ENCODE data around the gene MED27. TPM values are rescaled to one million over a fixed set of nuclear protein-coding genes. Genes with fewer than 3 reads are reported as not detected.

The MED27 gene
- total and polyA plus RNA-seq, 2 of the 8 experiments (the other 6 are each of a cell fraction or from before 2014, with no cell fraction given) = 29.9 to 56.5 TPM

GRCh38 chr9:132027752-132028663, 51.7 kb downstream of the MED27 start:
- Histone ChIP-seq H3K79me2 (ENCODE audit: control insufficient read depth in 1 of 2, insufficient read depth in 2 of 2, low read length in 2 of 2) (peaks cover 0 to 42% of the 10 kb centered on the region in 2 experiments; a peak in 2 of 4 replicates), H2BK5ac (ENCODE audit: low read depth, low read length) (no peak overlapping the region), H4K5ac (ENCODE audit: insufficient read length, low read depth, low read length) (no peak overlapping the region), H3K18ac (ENCODE audit: extremely low read depth, low read length) (no peak overlapping the region; the same call in 1 of the 2 replicates), H2BK12ac (ENCODE audit: low read depth, low read length) (no peak overlapping the region), H4K20me1 (replicated peaks in 1 of 2; ENCODE audit: control insufficient read depth in 1 of 2, insufficient read depth in 2 of 2, low read length in 2 of 2) (peaks cover 4 to 12% of the 10 kb centered on the region in 2 experiments), H2AFZ (ENCODE audit: low read length) (no peak overlapping the region), H3K9ac (replicated peaks in 1 of 4; ENCODE audit: extremely low read depth in 1 of 4, low read depth in 3 of 4, low read length in 3 of 4) (no peak overlapping the region), H3K36me3 (ENCODE audit: control insufficient read depth in 2 of 4, insufficient read depth in 4 of 4, low read length in 3 of 4) (no peaks in the 10 kb centered on the region), H3K56ac (replicated peaks; ENCODE audit: insufficient read length, low read depth, low read length) (no peak overlapping the region), H3K27me3 (replicated peaks in 1 of 4; ENCODE audit: control insufficient read depth in 3 of 4, extremely low read depth in 1 of 4, insufficient read depth in 3 of 4, low read length in 3 of 4) (no peaks in the 10 kb centered on the region; a peak in 1 of 7 replicates), H3K4me3 (ENCODE audit: extremely low read depth in 1 of 4, insufficient read depth in 2 of 4, low read depth in 3 of 4, low read length in 4 of 4) (no peak overlapping the region), H2BK20ac (ENCODE audit: low read length) (no peak overlapping the region), H4K91ac (replicated peaks; ENCODE audit: insufficient read length, low read length) (no peak overlapping the region), H3K14ac (ENCODE audit: insufficient read length) (no peak overlapping the region), H3K9me3 (ENCODE audit: insufficient read depth in 2 of 2, low read depth in 1 of 2, low read length in 1 of 2) (no peaks in the 10 kb centered on the region), H3K27ac (ENCODE audit: low read depth, low read length) (no peak overlapping the region), H2AK5ac (ENCODE audit: low read depth, low read length) (no peak overlapping the region), H3K23ac (ENCODE audit: insufficient read length) (no peak overlapping the region), H3K4me1 (replicated peaks in 1 of 4; ENCODE audit: control insufficient read depth in 3 of 4, insufficient read depth in 4 of 4, low read length in 3 of 4) (peaks cover 5 to 19% (median 10%) of the 10 kb centered on the region in 4 experiments), H3K4me2 (ENCODE audit: insufficient read depth in 1 of 2, low read depth in 2 of 2, low read length in 2 of 2) (no peak overlapping the region), H2BK15ac (ENCODE audit: low read length) (no peak overlapping the region), H3K23me2 (ENCODE audit: low read depth, low read length) (no peaks in the 10 kb centered on the region), H3K79me1 (ENCODE audit: low read depth, low read length) (peaks cover 8% of the 10 kb centered on the region; the same call in 1 of the 2 replicates), H2BK120ac (replicated peaks; ENCODE audit: low read depth, low read length) (no peak overlapping the region), H4K8ac (ENCODE audit: extremely low read depth, insufficient read depth, low read length) (no peak overlapping the region), H3K4ac (replicated peaks; ENCODE audit: insufficient read length, low read depth, low read length) (no peak overlapping the region)
- WGBS, 2 experiments (ENCODE audit: extremely low coverage in 1 of 2, insufficient coverage in 1 of 2, insufficient read length in 1 of 2, insufficient replicate concordance in 2 of 2, low coverage in 1 of 2, low lambda C conversion rate in 2 of 2, missing lambda C conversion rate in 1 of 2) = 98% methylated on average over 7 of the region's 7 CpGs; no CpG with 5 or more reads in 1 of the 2 experiments
- FAIRE-seq = no peak
- CTCF ChIA-PET (ENCODE audit: partially characterized antibody) = interaction anchor here (0.9 to 1.9 kb wide), 5 partner anchors 9 to 218 kb away, joined by 3 to 6 read pairs (median 4); no protein-coding TSS in a partner anchor
- DNase-seq (ENCODE audit: low read depth in 1 of 2, low spot score in 2 of 2) = no peak
- POLR2A ChIA-PET (ENCODE audit: partially characterized antibody) = interaction anchor here (0.6 to 1.7 kb wide), 3 partner anchors 9 to 187 kb away, joined by 4 to 5 read pairs (median 5); no protein-coding TSS in a partner anchor
- TF ChIP-seq ASH2L (IDR thresholded peaks at IDR 0.05; ENCODE audit: low read length) (no peak), BACH1 (IDR thresholded peaks at IDR 0.05; ENCODE audit: low read length) (no peak), KDM1A (IDR thresholded peaks at IDR 0.05; ENCODE audit: borderline replicate concordance, low read length) (no peak), TEAD4 (IDR thresholded peaks at IDR 0.05; ENCODE audit: low read depth, low read length) (no peak), NANOG (IDR thresholded peaks at IDR 0.05; ENCODE audit: insufficient read depth, low read depth, low read length, poor library complexity, severe bottlenecking) (no peak), KDM5A (IDR thresholded peaks at IDR 0.05; ENCODE audit: low read length) (no peak), BCL11A (IDR thresholded peaks at IDR 0.05; ENCODE audit: low read depth in 2 of 2, low read length in 2 of 2) (no peak), GTF2F1 (IDR thresholded peaks at IDR 0.05; ENCODE audit: borderline replicate concordance, low read depth, low read length) (no peak), GABPA (IDR thresholded peaks at IDR 0.05; ENCODE audit: borderline replicate concordance, insufficient read depth, low read length) (no peak), SUZ12 (IDR thresholded peaks at IDR 0.05; ENCODE audit: low read length) (no peak), JUN (IDR thresholded peaks at IDR 0.05; ENCODE audit: low read depth, low read length) (no peak), CEBPB (IDR thresholded peaks at IDR 0.05; ENCODE audit: low read depth, low read length) (no peak)
